Trophoblast cell (in vitro differentiated cells and primary cell): ENCODE data around the gene ASXL2.
A peak's percentile ranks its signal among the peaks of the same experiment; 100 is the strongest.

Source experiments
- DNase-seq, 2 donors: peaks; one replicate each; pipeline ENCODE4 v3.0.0-alpha.2; 2016
- H2AFZ ChIP-seq: 2 replicates; pipeline ENCODE4 v1.6.1; 2013; ENCODE audit warnings: low read length, moderate library complexity, mild to moderate bottlenecking; ENCODE audit not compliant: insufficient read depth, poor library complexity
- H2AK5ac ChIP-seq: 2 replicates; pipeline ENCODE4 v1.6.1; 2013; ENCODE audit warnings: mild to moderate bottlenecking, low read length
- H2BK120ac ChIP-seq: 2 replicates; pipeline ENCODE4 v1.6.1; 2013; ENCODE audit warnings: low read length, mild to moderate bottlenecking, moderate library complexity; ENCODE audit not compliant: insufficient read depth, poor library complexity
- H2BK12ac ChIP-seq: 2 replicates; pipeline ENCODE4 v1.6.1; 2013; ENCODE audit warnings: mild to moderate bottlenecking, low read length, moderate library complexity
- H2BK5ac ChIP-seq: 2 replicates; pipeline ENCODE4 v1.6.1; 2013; ENCODE audit warnings: low read length, low read depth, moderate library complexity, mild to moderate bottlenecking; ENCODE audit not compliant: poor library complexity
- H3K14ac ChIP-seq: 2 replicates; pipeline ENCODE4 v1.6.1; 2013; ENCODE audit warnings: mild to moderate bottlenecking, low read length
- H3K18ac ChIP-seq: 2 replicates; pipeline ENCODE4 v1.6.1; 2013; ENCODE audit warnings: mild to moderate bottlenecking, low read length
- H3K23ac ChIP-seq: 2 replicates; pipeline ENCODE4 v1.6.1; 2013; ENCODE audit warnings: low read length
- H3K27ac ChIP-seq: 2 replicates; pipeline ENCODE4 v1.5.1; 2013; ENCODE audit warnings: low read depth, mild to moderate bottlenecking, inconsistent platforms, low read length, moderate library complexity
- H3K27me3 ChIP-seq: 2 replicates; pipeline ENCODE4 v1.6.1; 2013; ENCODE audit warnings: inconsistent platforms, mild to moderate bottlenecking, low read length, moderate library complexity; ENCODE audit not compliant: insufficient read depth
- H3K36me3 ChIP-seq, 2 experiments: 1 replicate in 1 of 2; 2 replicates in 1 of 2; pipeline ENCODE4 v1.6.1; 2013; ENCODE audit warnings: low read length in 2 of 2, mild to moderate bottlenecking in 2 of 2, moderate library complexity in 1 of 2; ENCODE audit not compliant: insufficient read depth in 2 of 2, control insufficient read depth in 1 of 2
- H3K4ac ChIP-seq: 2 replicates; pipeline ENCODE4 v1.6.1; 2013; ENCODE audit warnings: low read depth, mild to moderate bottlenecking, low read length, moderate library complexity
- H3K4me1 ChIP-seq, 2 experiments: 1 replicate in 1 of 2; 2 replicates in 1 of 2; pipeline ENCODE4 v1.6.1; 2013; ENCODE audit warnings: low read length in 2 of 2, mild to moderate bottlenecking in 2 of 2, moderate library complexity in 1 of 2; ENCODE audit not compliant: insufficient read depth in 2 of 2, control insufficient read depth in 1 of 2
- H3K4me2 ChIP-seq: 2 replicates; pipeline ENCODE4 v1.6.1; 2013; ENCODE audit warnings: inconsistent platforms, mild to moderate bottlenecking, low read length, moderate library complexity
- H3K4me3 ChIP-seq: 2 replicates; pipeline ENCODE4 v1.5.1; 2013; ENCODE audit warnings: mild to moderate bottlenecking, low read depth, low read length, inconsistent platforms
- H3K79me1 ChIP-seq: one replicate; pipeline ENCODE4 v1.6.1; 2013; ENCODE audit warnings: low read length
- H3K79me2 ChIP-seq: 2 replicates; pipeline ENCODE4 v1.6.1; 2013; ENCODE audit warnings: low read length, mild to moderate bottlenecking; ENCODE audit not compliant: control insufficient read depth, insufficient read depth, poor library complexity
- H3K9ac ChIP-seq: 2 replicates; pipeline ENCODE4 v1.6.1; 2013; ENCODE audit warnings: mild to moderate bottlenecking, low read length
- H3K9me3 ChIP-seq: 2 replicates; pipeline ENCODE4 v1.6.1; 2013; ENCODE audit warnings: low read depth, mild to moderate bottlenecking, control low read depth, inconsistent platforms, low read length; ENCODE audit not compliant: insufficient read depth
- H4K12ac ChIP-seq: 2 replicates; pipeline ENCODE4 v1.6.1; 2013; ENCODE audit warnings: low read depth, mild to moderate bottlenecking, low read length, moderate library complexity
- H4K8ac ChIP-seq: 2 replicates; pipeline ENCODE4 v1.6.1; 2013; ENCODE audit warnings: low read depth, mild to moderate bottlenecking, low read length, moderate library complexity
- H4K91ac ChIP-seq: one replicate; pipeline ENCODE4 v1.6.1; 2013; ENCODE audit warnings: low read depth, mild to moderate bottlenecking, low read length, moderate library complexity
- WGBS: extraction: QIAGEN DNeasy Blood & Tissue Kit; methylation state at CpG from one replicate; pipeline ENCODE4 v1.1.7; 2013; ENCODE audit warnings: missing lambda C conversion rate; ENCODE audit not compliant: insufficient read length, insufficient coverage; ENCODE audit errors: extremely low coverage; 5-methylcytosine and 5-hydroxymethylcytosine counted together

Gene ASXL2

DNA sequence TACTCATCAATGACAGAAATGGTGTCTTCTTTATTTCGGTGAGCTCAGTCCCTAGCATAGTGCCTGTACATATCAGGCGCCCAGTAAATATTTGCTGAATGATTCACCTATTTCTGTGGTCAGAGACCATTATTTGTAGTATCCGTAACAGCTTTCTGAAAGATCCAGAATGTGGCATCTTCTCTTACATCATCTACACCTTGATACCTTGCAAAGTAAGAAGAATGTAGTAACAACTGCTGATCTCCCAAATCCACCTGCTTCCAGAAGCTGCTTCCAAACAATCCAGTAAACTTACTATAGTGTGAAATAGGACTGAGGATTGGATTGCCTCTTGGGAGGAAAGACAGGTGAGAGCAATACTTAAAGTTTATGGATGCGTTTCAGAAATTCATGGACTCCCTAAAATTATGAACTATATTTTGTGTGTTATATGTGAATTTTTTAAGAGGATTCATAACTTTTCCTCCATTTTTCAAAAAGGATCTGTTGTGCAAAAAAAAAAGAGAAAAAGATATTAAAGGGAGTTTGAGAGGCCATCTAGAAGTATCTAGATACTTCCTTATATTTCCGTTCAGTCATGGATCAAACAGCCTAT, 945 bp upstream of the ASXL2 start:
- WGBS, result no CpG with 5 or more reads among the region's 5 CpGs
- Histone ChIP-seq H3K4ac (no peak overlapping the region), H2AFZ (peak overlapping the region; percentile 77)

DNA sequence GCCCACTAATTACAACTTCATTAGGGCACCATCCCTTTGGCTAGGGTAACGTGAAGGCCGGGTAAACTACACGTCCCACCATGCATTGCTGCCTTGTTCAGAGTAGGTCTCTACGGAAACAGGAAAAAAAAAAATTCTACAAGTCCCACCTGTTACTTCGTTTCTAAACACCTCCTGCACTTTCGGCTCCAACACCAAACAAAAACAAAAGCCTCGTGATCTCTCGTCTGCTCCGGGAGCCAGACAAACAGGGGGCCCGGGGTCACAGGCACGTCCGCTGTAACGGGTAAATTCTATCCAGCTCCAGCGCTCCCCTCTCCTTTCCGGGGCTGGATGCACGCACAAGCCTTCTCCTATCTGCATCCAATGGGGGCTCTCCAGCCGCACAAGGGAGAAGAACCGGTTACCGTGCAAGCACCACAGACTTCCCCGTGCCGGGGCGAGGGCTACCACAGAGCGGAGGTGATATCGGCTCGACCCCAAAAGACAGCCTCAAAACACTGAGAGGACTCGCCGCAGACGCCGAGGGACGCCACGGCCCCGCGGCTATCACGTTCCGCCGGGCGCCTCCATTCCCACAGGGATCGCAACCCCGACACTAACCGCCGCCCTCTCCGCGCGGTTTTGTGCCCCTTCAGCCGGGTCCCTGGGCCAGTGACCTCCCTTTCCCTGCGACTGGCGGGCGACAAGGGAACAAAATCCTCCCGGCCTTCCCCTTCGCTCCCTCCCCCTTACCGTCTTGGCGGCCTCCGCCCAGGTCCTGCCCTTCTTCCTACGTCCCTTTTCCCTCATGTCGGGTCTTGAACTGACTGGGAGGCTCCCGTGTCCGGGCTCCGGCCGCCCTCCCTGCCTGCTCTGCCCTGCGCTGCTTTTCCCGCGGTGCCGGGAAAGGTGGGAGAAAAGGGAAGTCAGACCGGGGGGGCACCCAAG, 591 bp downstream of the ASXL2 start:
- Histone ChIP-seq H3K18ac (peak overlapping the region; percentile 99), H4K91ac (peak overlapping the region; percentile 95), H3K27me3 (no peaks in the 10 kb centered on the region), H2BK12ac (peak overlapping the region; percentile 15), H3K4me3 (peak overlapping the region; percentile 94), H3K36me3 (peaks cover 4 to 8% of the 10 kb centered on the region in 2 experiments), H3K79me1 (peaks cover 10% of the 10 kb centered on the region), H2BK120ac (peak overlapping the region; percentile 70), H2AK5ac (peak overlapping the region; percentile 77), H4K12ac (peak overlapping the region; percentile 91), H3K4me1 (peaks cover 3 to 5% of the 10 kb centered on the region in 2 experiments), H3K27ac (peak overlapping the region; percentile 88), H3K14ac (peak overlapping the region; percentile 99), H2AFZ (peak overlapping the region; percentile 99), H2BK5ac (peak overlapping the region; percentile 89), H3K4me2 (peak overlapping the region; percentile 91), H3K23ac (peak overlapping the region; percentile 9), H3K4ac (peak overlapping the region; percentile 96), H3K79me2 (peaks cover 8% of the 10 kb centered on the region), H4K8ac (peak overlapping the region; percentile 97), H3K9me3 (no peaks in the 10 kb centered on the region), H3K9ac (peak overlapping the region; percentile 90)
- DNase-seq, result peak; percentile 56 to 64
- no CpG with 5 or more reads among the region's 64 CpGs for WGBS

More for the DNA sequence above, 945 bp upstream of the ASXL2 start:
- H3K4me1 ChIP-seq, result peaks cover 3 to 5% of the 10 kb centered on the region in 2 experiments
- no peak overlapping the region for H3K27ac ChIP-seq
- DNase-seq, result peak; percentile 9 to 76
- peak overlapping the region; percentile 66 for H4K12ac ChIP-seq
- H2BK5ac ChIP-seq, result no peak overlapping the region
- no peak overlapping the region for H3K14ac ChIP-seq
- H4K8ac ChIP-seq, result peak overlapping the region; percentile 76
- H3K4me2 ChIP-seq, result peak overlapping the region; percentile 67
- H4K91ac ChIP-seq, result peak overlapping the region; percentile 21
- H2BK120ac ChIP-seq, result no peak overlapping the region
- H3K9ac ChIP-seq, result no peak overlapping the region
- no peaks in the 10 kb centered on the region for H3K9me3 ChIP-seq
- H3K18ac ChIP-seq, result no peak overlapping the region
- peaks cover 2 to 5% of the 10 kb centered on the region in 2 experiments for H3K36me3 ChIP-seq
- no peak overlapping the region for H3K23ac ChIP-seq
- H2AK5ac ChIP-seq, result no peak overlapping the region
- H3K4me3 ChIP-seq, result no peak overlapping the region
- peaks cover 10% of the 10 kb centered on the region for H3K79me1 ChIP-seq
- no peak overlapping the region for H2BK12ac ChIP-seq
- H3K79me2 ChIP-seq, result peaks cover 8% of the 10 kb centered on the region
- H3K27me3 ChIP-seq, result no peaks in the 10 kb centered on the region

DNA sequence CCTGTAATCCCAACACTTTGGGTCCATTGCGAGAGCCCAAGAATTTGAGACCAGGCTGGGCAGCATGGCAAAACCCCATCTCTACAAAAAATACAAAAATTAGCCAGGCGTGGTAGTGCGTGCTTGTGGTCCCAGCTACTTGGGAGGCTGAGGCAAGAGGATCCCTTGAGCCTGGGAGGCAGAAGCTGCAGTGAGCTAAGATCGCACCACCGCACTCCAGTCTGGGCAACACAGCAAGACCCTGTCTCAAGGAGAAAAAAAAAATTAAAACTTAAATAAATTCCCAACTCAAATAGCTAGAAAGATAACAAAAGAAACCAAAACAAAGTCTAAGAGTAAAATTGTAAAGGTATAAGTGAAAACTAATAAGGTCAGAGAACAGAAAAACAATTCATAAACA, 6.2 kb downstream of the ASXL2 start:
- Histone ChIP-seq H3K9ac (no peak overlapping the region), H3K4me2 (no peak overlapping the region), H2BK12ac (no peak overlapping the region), H2AK5ac (no peak overlapping the region), H3K4me3 (no peak overlapping the region), H3K36me3 (peaks cover 8 to 16% of the 10 kb centered on the region in 2 experiments), H4K8ac (no peak overlapping the region), H3K4ac (no peak overlapping the region), H3K9me3 (no peaks in the 10 kb centered on the region), H3K23ac (no peak overlapping the region), H2AFZ (no peak overlapping the region), H3K18ac (no peak overlapping the region), H3K14ac (no peak overlapping the region), H4K12ac (no peak overlapping the region), H3K79me2 (peaks cover 1% of the 10 kb centered on the region), H3K27ac (no peak overlapping the region), H3K4me1 (no peaks in the 10 kb centered on the region), H4K91ac (no peak overlapping the region), H3K27me3 (no peaks in the 10 kb centered on the region), H3K79me1 (no peaks in the 10 kb centered on the region), H2BK120ac (no peak overlapping the region), H2BK5ac (no peak overlapping the region)
- WGBS, result no CpG with 5 or more reads among the region's 5 CpGs
- no peak for DNase-seq

DNA sequence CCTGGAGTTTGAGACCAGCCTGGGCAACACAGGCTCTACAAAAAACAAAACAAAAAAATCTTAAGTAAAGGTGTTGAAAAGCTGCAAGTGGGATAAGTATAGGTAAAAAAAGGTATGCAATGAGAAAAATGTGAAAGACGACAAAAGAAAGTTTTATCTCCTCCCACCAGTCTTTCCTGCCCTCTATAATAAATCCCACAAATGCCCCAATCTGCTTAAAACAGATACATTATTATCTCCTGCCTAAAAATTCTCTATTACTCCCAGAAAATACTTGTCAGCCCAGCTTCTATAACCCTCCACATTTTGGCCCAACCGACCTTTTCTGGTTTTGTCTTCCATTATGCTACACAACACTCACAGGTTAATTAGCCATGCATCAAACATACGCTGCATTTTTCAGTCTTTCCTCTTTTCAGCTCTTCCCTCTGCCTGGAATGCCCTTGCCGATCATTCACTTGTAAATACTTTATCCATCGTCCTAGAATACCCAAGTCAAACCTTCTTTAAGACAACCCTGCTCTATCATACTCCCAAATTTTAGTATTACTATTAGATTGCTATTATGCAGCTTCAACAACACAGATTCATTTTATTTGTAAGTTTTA, 10.8 kb downstream of the ASXL2 start:
- H2BK5ac ChIP-seq, result no peak overlapping the region
- H3K14ac ChIP-seq, result no peak overlapping the region
- H3K79me2 ChIP-seq, result no peaks in the 10 kb centered on the region
- no peak overlapping the region for H2AK5ac ChIP-seq
- H3K4me2 ChIP-seq, result no peak overlapping the region
- no peak overlapping the region for H4K12ac ChIP-seq
- H3K36me3 ChIP-seq, result peaks cover 4 to 12% of the 10 kb centered on the region in 2 experiments
- H2BK12ac ChIP-seq, result no peak overlapping the region
- no peak overlapping the region for H2AFZ ChIP-seq
- H3K23ac ChIP-seq, result no peak overlapping the region
- H3K18ac ChIP-seq, result no peak overlapping the region
- no peak for DNase-seq
- no peak overlapping the region for H3K4ac ChIP-seq
- no peaks in the 10 kb centered on the region for H3K9me3 ChIP-seq
- no peaks in the 10 kb centered on the region for H3K4me1 ChIP-seq
- no peak overlapping the region for H3K4me3 ChIP-seq
- H3K79me1 ChIP-seq, result no peaks in the 10 kb centered on the region
- no peak overlapping the region for H4K8ac ChIP-seq
- H3K27ac ChIP-seq, result no peak overlapping the region
- no peak overlapping the region for H4K91ac ChIP-seq
- no peaks in the 10 kb centered on the region for H3K27me3 ChIP-seq
- no CpG with 5 or more reads among the region's 5 CpGs for WGBS
- H3K9ac ChIP-seq, result no peak overlapping the region
- H2BK120ac ChIP-seq, result no peak overlapping the region
